OCI-LY3 (cell line): ENCODE data around the gene CHD6.

Experiments used
- EZH2phosphoT487 ChIP-seq: fragments of 200-600 bp; shearing (Covaris generic); IDR thresholded peaks from 2 replicates; pipeline ENCODE4 v1.6.1; 2018; ENCODE audit warnings: antibody characterized with exemption, mixed run types, low read depth
- TF ChIP-seq, protein P1 (sequence below): fragments of 200-600, 300-600 bp; sonication (generic); IDR thresholded peaks from 2 replicates; pipeline ENCODE4 v1.5.1; 2014; ENCODE audit warnings: antibody characterized with exemption, low read length, low read depth

DNA sequence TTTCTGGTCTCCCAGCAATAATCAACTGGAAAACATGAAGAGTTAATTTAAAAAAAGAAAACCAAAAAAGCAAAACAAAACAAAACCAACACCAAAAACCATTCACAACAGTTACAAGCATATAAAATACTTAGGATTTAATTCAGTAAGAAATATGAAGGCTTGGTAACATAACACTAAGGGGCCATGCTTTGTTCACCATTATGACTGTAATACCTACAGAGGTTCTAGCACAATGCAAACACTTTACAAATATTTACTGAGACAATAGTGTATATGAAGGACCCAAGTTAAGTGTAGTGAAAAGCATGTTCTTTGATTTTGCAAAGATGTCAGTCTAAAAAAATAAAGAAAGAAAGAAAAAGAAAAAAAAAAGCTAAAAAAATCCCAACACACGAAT lies 141.7 kb downstream of the CHD6 start:
- TF ChIP-seq, protein P1, sequence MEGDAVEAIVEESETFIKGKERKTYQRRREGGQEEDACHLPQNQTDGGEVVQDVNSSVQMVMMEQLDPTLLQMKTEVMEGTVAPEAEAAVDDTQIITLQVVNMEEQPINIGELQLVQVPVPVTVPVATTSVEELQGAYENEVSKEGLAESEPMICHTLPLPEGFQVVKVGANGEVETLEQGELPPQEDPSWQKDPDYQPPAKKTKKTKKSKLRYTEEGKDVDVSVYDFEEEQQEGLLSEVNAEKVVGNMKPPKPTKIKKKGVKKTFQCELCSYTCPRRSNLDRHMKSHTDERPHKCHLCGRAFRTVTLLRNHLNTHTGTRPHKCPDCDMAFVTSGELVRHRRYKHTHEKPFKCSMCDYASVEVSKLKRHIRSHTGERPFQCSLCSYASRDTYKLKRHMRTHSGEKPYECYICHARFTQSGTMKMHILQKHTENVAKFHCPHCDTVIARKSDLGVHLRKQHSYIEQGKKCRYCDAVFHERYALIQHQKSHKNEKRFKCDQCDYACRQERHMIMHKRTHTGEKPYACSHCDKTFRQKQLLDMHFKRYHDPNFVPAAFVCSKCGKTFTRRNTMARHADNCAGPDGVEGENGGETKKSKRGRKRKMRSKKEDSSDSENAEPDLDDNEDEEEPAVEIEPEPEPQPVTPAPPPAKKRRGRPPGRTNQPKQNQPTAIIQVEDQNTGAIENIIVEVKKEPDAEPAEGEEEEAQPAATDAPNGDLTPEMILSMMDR: no peak
- TF ChIP-seq EZH2phosphoT487: no peak
